ENCODE data around the gene METAP2. TPM values are rescaled to one million over a fixed set of nuclear protein-coding genes. Genes with fewer than 3 reads are reported as not detected.

Gene METAP2
- total RNA-seq (2014; rRNA removed; shearing (Covaris generic)) (111 and 130 TPM in 2 replicates), polyA plus RNA-seq (2016; fragmentation: Nextera tagmentation; extraction: Ambion mirVana) (153 and 159 TPM in 2 replicates)
- long read RNA-seq, transcript METAP2-210 (11 exons, 1,874 nt): minor isoform, 6 of 89 reads
- long read RNA-seq, transcript METAP2-202 (11 exons, 3,601 nt): major isoform, 39 of 89 reads
- long read RNA-seq, partial matches to known transcripts: 42 of 89 reads
- long read RNA-seq, other reads (novel, unspliced or antisense): 1 of 89 reads

DNA sequence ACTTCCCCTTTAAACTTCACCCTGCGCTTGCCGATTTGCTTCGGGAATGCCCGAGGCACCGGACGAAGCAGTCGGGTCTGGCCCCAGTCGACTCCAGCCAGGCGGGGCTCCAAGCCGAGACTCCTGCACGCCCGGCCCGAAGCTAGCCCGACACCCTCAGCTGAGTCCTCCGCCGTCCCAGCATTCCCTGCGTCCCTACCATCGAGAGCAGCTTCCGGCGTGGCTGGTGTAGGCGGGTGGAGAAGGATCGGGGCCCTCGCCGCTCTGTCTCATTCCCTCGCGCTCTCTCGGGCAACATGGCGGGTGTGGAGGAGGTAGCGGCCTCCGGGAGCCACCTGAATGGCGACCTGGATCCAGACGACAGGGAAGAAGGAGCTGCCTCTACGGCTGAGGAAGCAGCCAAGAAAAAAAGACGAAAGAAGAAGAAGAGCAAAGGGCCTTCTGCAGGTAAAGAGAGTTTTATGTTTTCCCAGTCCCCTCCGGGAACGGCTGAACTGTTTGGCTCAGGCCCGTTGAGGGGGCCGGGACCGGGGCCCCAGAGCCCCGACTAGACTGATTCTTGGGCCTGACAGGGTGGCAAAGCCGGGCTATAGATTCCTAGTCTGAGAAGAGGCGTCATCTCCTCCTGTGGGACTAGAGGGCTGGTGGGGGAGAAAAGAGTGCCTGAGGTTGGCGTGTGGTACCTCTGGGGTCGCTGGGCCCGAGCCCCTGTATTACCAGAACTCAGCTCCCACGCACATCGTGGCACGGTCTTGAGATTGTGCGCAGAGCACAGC lies at the start of gene METAP2:
Gene METAP2, plus strand, starts transcription at position 269 of the 776 bp plus-strand sequence. Its CDS starts 28 bp downstream, at position 297.
- Mint-ChIP-seq H3K36me3 (ENCODE audit: low read depth) (peaks cover 43% of the 10 kb centered on the region), H3K4me1 (peaks cover 10% of the 10 kb centered on the region), H3K9me3 (no peaks in the 10 kb centered on the region), H3K27me3 (ENCODE audit: insufficient read depth, low read depth, poor library complexity) (peaks cover 2% of the 10 kb centered on the region), H3K4me3 (peak within 1 kb of the TSS; percentile 100), H3K27ac (peak within 1 kb of the TSS; percentile 98)
- Histone ChIP-seq H3K27me3 (ENCODE audit: insufficient read depth) (no peaks in the 10 kb centered on the region), H4K20me1 (replicated peaks; ENCODE audit: insufficient read depth) (peaks cover 27% of the 10 kb centered on the region), H3K36me3 (ENCODE audit: insufficient read depth) (peaks cover 34% of the 10 kb centered on the region), H3K79me2 (replicated peaks; ENCODE audit: insufficient read depth) (peaks cover 51% of the 10 kb centered on the region), H3F3A (replicated peaks; ENCODE audit: low read depth) (peaks cover 9% of the 10 kb centered on the region; the same call in 1 of the 2 replicates), H3K4me2 (peak within 1 kb of the TSS; percentile 100), H3K9me2 (ENCODE audit: insufficient read depth) (no peaks in the 10 kb centered on the region), H3K27ac (ENCODE audit: low read depth) (peak within 1 kb of the TSS; percentile 90), H2AFZ (peak within 1 kb of the TSS; percentile 92), H3K4me3 (peak within 1 kb of the TSS; percentile 100), H3K4me1 (ENCODE audit: insufficient read depth) (peaks cover 10% of the 10 kb centered on the region; the same call in 1 of the 2 replicates)
- DNase-seq (ENCODE audit: low spot score): peak; percentile 99
- ATAC-seq: peak; percentile 99
- TF ChIP-seq, protein P1, sequence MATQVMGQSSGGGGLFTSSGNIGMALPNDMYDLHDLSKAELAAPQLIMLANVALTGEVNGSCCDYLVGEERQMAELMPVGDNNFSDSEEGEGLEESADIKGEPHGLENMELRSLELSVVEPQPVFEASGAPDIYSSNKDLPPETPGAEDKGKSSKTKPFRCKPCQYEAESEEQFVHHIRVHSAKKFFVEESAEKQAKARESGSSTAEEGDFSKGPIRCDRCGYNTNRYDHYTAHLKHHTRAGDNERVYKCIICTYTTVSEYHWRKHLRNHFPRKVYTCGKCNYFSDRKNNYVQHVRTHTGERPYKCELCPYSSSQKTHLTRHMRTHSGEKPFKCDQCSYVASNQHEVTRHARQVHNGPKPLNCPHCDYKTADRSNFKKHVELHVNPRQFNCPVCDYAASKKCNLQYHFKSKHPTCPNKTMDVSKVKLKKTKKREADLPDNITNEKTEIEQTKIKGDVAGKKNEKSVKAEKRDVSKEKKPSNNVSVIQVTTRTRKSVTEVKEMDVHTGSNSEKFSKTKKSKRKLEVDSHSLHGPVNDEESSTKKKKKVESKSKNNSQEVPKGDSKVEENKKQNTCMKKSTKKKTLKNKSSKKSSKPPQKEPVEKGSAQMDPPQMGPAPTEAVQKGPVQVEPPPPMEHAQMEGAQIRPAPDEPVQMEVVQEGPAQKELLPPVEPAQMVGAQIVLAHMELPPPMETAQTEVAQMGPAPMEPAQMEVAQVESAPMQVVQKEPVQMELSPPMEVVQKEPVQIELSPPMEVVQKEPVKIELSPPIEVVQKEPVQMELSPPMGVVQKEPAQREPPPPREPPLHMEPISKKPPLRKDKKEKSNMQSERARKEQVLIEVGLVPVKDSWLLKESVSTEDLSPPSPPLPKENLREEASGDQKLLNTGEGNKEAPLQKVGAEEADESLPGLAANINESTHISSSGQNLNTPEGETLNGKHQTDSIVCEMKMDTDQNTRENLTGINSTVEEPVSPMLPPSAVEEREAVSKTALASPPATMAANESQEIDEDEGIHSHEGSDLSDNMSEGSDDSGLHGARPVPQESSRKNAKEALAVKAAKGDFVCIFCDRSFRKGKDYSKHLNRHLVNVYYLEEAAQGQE (IDR thresholded peaks at IDR 0.05; ENCODE audit: unreplicated experiment): peak; percentile 30
- 0 out of 2 replicates have a peak, but pooled peaks have one; percentile 11 for TF ChIP-seq CREB1 (CRISPR knock-in tag; IDR thresholded peaks at IDR 0.05; ENCODE audit: low read depth)
- TF ChIP-seq, protein P2, sequence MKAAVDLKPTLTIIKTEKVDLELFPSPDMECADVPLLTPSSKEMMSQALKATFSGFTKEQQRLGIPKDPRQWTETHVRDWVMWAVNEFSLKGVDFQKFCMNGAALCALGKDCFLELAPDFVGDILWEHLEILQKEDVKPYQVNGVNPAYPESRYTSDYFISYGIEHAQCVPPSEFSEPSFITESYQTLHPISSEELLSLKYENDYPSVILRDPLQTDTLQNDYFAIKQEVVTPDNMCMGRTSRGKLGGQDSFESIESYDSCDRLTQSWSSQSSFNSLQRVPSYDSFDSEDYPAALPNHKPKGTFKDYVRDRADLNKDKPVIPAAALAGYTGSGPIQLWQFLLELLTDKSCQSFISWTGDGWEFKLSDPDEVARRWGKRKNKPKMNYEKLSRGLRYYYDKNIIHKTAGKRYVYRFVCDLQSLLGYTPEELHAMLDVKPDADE (IDR thresholded peaks at IDR 0.05): peak; percentile 81
- TF ChIP-seq, protein P3, sequence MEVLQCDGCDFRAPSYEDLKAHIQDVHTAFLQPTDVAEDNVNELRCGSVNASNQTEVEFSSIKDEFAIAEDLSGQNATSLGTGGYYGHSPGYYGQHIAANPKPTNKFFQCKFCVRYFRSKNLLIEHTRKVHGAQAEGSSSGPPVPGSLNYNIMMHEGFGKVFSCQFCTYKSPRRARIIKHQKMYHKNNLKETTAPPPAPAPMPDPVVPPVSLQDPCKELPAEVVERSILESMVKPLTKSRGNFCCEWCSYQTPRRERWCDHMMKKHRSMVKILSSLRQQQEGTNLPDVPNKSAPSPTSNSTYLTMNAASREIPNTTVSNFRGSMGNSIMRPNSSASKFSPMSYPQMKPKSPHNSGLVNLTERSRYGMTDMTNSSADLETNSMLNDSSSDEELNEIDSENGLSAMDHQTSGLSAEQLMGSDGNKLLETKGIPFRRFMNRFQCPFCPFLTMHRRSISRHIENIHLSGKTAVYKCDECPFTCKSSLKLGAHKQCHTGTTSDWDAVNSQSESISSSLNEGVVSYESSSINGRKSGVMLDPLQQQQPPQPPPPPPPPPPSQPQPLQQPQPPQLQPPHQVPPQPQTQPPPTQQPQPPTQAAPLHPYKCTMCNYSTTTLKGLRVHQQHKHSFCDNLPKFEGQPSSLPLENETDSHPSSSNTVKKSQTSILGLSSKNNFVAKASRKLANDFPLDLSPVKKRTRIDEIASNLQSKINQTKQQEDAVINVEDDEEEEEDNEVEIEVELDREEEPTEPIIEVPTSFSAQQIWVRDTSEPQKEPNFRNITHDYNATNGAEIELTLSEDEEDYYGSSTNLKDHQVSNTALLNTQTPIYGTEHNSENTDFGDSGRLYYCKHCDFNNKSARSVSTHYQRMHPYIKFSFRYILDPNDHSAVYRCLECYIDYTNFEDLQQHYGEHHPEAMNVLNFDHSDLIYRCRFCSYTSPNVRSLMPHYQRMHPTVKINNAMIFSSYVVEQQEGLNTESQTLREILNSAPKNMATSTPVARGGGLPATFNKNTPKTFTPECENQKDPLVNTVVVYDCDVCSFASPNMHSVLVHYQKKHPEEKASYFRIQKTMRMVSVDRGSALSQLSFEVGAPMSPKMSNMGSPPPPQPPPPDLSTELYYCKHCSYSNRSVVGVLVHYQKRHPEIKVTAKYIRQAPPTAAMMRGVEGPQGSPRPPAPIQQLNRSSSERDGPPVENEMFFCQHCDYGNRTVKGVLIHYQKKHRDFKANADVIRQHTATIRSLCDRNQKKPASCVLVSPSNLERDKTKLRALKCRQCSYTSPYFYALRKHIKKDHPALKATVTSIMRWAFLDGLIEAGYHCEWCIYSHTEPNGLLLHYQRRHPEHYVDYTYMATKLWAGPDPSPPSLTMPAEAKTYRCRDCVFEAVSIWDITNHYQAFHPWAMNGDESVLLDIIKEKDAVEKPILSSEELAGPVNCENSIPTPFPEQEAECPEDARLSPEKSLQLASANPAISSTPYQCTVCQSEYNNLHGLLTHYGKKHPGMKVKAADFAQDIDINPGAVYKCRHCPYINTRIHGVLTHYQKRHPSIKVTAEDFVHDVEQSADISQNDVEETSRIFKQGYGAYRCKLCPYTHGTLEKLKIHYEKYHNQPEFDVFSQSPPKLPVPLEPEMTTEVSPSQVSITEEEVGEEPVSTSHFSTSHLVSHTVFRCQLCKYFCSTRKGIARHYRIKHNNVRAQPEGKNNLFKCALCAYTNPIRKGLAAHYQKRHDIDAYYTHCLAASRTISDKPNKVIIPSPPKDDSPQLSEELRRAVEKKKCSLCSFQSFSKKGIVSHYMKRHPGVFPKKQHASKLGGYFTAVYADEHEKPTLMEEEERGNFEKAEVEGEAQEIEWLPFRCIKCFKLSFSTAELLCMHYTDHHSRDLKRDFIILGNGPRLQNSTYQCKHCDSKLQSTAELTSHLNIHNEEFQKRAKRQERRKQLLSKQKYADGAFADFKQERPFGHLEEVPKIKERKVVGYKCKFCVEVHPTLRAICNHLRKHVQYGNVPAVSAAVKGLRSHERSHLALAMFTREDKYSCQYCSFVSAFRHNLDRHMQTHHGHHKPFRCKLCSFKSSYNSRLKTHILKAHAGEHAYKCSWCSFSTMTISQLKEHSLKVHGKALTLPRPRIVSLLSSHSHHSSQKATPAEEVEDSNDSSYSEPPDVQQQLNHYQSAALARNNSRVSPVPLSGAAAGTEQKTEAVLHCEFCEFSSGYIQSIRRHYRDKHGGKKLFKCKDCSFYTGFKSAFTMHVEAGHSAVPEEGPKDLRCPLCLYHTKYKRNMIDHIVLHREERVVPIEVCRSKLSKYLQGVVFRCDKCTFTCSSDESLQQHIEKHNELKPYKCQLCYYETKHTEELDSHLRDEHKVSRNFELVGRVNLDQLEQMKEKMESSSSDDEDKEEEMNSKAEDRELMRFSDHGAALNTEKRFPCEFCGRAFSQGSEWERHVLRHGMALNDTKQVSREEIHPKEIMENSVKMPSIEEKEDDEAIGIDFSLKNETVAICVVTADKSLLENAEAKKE (CRISPR knock-in tag; IDR thresholded peaks at IDR 0.05): no peak
- TF ChIP-seq ZNF331 (CRISPR knock-in tag; IDR thresholded peaks at IDR 0.05; ENCODE audit: low read depth): no peak
- peak; percentile 99 for TF ChIP-seq POLR2AphosphoS5 (IDR thresholded peaks at IDR 0.05; ENCODE audit: low read depth)
- TF ChIP-seq NANOG (IDR thresholded peaks at IDR 0.05; ENCODE audit: borderline replicate concordance): no peak

Measured in GM23338 (cell line).